Neural cell (in vitro differentiated cells): ENCODE measurements around the gene PPM1H.

ENCODE experiments used
- CTCF ChIP-seq: fragments of 450-650 bp; IDR thresholded peaks from 2 replicates; pipeline ENCODE4 v1.5.1; 2014; ENCODE audit warnings: antibody characterized with exemption, mild to moderate bottlenecking, moderate library complexity; ENCODE audit not compliant: poor library complexity, severe bottlenecking
- EP300 ChIP-seq: fragments of 450-650 bp; conservative IDR thresholded peaks from 2 replicates; pipeline ENCODE4 v1.6.1; 2014; ENCODE audit warnings: antibody characterized with exemption, mild to moderate bottlenecking, moderate library complexity; ENCODE audit not compliant: poor library complexity, severe bottlenecking
- EZH2 ChIP-seq: fragments of 200-600, 300-800 bp; shearing (Covaris generic), sonication (generic); IDR thresholded peaks from 2 replicates; pipeline ENCODE4 v1.6.1; 2014; ENCODE audit warnings: antibody characterized with exemption, low read length, borderline replicate concordance, mild to moderate bottlenecking; ENCODE audit not compliant: insufficient read depth, poor library complexity, severe bottlenecking
- POLR2AphosphoS5 ChIP-seq: IDR thresholded peaks from 2 replicates; pipeline ENCODE4 v1.6.1; 2012
- SMC3 ChIP-seq: fragments of 450-650 bp; conservative IDR thresholded peaks from 2 replicates; pipeline ENCODE4 v1.6.1; 2014; ENCODE audit warnings: antibody characterized with exemption, mild to moderate bottlenecking, moderate library complexity; ENCODE audit not compliant: poor library complexity
- TAF1 ChIP-seq: IDR thresholded peaks from 2 replicates; pipeline ENCODE4 v1.6.1; 2012; ENCODE audit warnings: low read depth

- no peak for TF ChIP-seq SMC3
- TF ChIP-seq CTCF: no peak
- TF ChIP-seq EZH2: no peak
- no peak for TF ChIP-seq EP300
- no peak for TF ChIP-seq POLR2AphosphoS5
- TF ChIP-seq TAF1: no peak
These were observed 147.9 kb downstream of the PPM1H start for GRCh38 chr12:62787023-62787422.
